Measurements from ENCODE around the gene DCC. TPM values are rescaled to one million over a fixed set of nuclear protein-coding genes. Genes with fewer than 3 reads are reported as not detected.

DCC gene
- total RNA-seq, 4 donors from 2014 or later, result 0.27 to 2.5 TPM; not detected in 2

GRCh38 chr18:52945552-52945951, 605.6 kb downstream of the DCC start:
- Histone ChIP-seq H3K27ac (no peak overlapping the region), H3K4me3 (no peak overlapping the region), H3K4me1 (no peaks in the 10 kb centered on the region), H3K27me3 (no peaks in the 10 kb centered on the region), H3K36me3 (no peaks in the 10 kb centered on the region), H3K9me3 (no peaks in the 10 kb centered on the region)
- intact Hi-C loops (cut with DNase I; ENCODE audit: low total_unique reads), result no loop called here
- TF ChIP-seq POLR2A (IDR thresholded peaks at IDR 0.05), result no peak
- no peak for TF ChIP-seq CTCF (IDR thresholded peaks at IDR 0.05)
- TF ChIP-seq EP300 (IDR thresholded peaks at IDR 0.05; ENCODE audit: low read depth), result no peak
- no peak for TF ChIP-seq POLR2AphosphoS5 (IDR thresholded peaks at IDR 0.05)
- 51 to 80% methylated on average over 1 to 2 of the region's 2 CpGs for whole genome bisulfite sequencing, 2 donors (ENCODE audit: low coverage in 1 of 2)
- DNase-seq, result no peak
- in situ Hi-C loops (cut with MboI; ENCODE audit: low pct_ligation_motif_present in 1 of 4, low pct_unique_long_range_greater_than_20kb in 1 of 4, low sequenced_read_pairs in 3 of 4), result no loop called here

- TF ChIP-seq CTCF (IDR thresholded peaks at IDR 0.05) (no peak), POLR2A (IDR thresholded peaks at IDR 0.05) (no peak), POLR2AphosphoS5 (IDR thresholded peaks at IDR 0.05) (no peak)
- no peak overlapping the region for H3K27ac ChIP-seq
- H3K4me3 ChIP-seq, result no peak overlapping the region
- H3K4me1 ChIP-seq, result no peaks in the 10 kb centered on the region
- H3K9me3 ChIP-seq, result no peaks in the 10 kb centered on the region
- H3K36me3 ChIP-seq, result no peaks in the 10 kb centered on the region
- in situ Hi-C loops (cut with MboI; ENCODE audit: low pct_ligation_motif_present in 1 of 4, low pct_unique_long_range_greater_than_20kb in 1 of 4, low sequenced_read_pairs in 3 of 4), result no loop called here
- no peaks in the 10 kb centered on the region for H3K27me3 ChIP-seq
- intact Hi-C loops (cut with DNase I; ENCODE audit: low total_unique reads), result no loop called here
- no peak for DNase-seq
- 14 to 68% methylated on average over 1 of the region's 1 CpG for WGBS, 2 donors (ENCODE audit: low coverage in 1 of 2)
Measured at GRCh38 chr18:52948868-52949444, 609.0 kb downstream of the DCC start.

GRCh38 chr18:52950155-52950554, 610.2 kb downstream of the DCC start:
- intact Hi-C loops (cut with DNase I; ENCODE audit: low total_unique reads) (no loop called here), in situ Hi-C loops (cut with MboI; ENCODE audit: low pct_ligation_motif_present in 1 of 4, low pct_unique_long_range_greater_than_20kb in 1 of 4, low sequenced_read_pairs in 3 of 4) (loop anchor here in 1 of 4 donors (10.0 kb wide), 1 partner anchor 55 kb away; no protein-coding TSS in a partner anchor)
- Histone ChIP-seq H3K9me3 (no peaks in the 10 kb centered on the region), H3K36me3 (no peaks in the 10 kb centered on the region), H3K27ac (no peak overlapping the region), H3K27me3 (no peaks in the 10 kb centered on the region), H3K4me3 (no peak overlapping the region), H3K4me1 (no peaks in the 10 kb centered on the region)
- TF ChIP-seq POLR2AphosphoS5 (IDR thresholded peaks at IDR 0.05) (no peak), CTCF (IDR thresholded peaks at IDR 0.05) (no peak), POLR2A (IDR thresholded peaks at IDR 0.05) (no peak), EP300 (IDR thresholded peaks at IDR 0.05; ENCODE audit: low read depth) (no peak)
- no peak for DNase-seq

GRCh38 chr18:52953387-52953786, 613.4 kb downstream of the DCC start:
- TF ChIP-seq EP300 (IDR thresholded peaks at IDR 0.05; ENCODE audit: low read depth), result no peak
- no peak for TF ChIP-seq POLR2A (IDR thresholded peaks at IDR 0.05)
- TF ChIP-seq POLR2AphosphoS5 (IDR thresholded peaks at IDR 0.05), result no peak
- no peak for TF ChIP-seq CTCF (IDR thresholded peaks at IDR 0.05)
- no peaks in the 10 kb centered on the region for H3K9me3 ChIP-seq
- WGBS, 2 donors (ENCODE audit: low coverage in 1 of 2), result 20 to 90% methylated on average over 1 to 3 of the region's 3 CpGs

More at GRCh38 chr18:52953387-52953786, 613.4 kb downstream of the DCC start:
- intact Hi-C loops (cut with DNase I; ENCODE audit: low total_unique reads) (no loop called here), in situ Hi-C loops (cut with MboI; ENCODE audit: low pct_ligation_motif_present in 1 of 4, low pct_unique_long_range_greater_than_20kb in 1 of 4, low sequenced_read_pairs in 3 of 4) (loop anchor here in 1 of 4 donors (10.0 kb wide), 1 partner anchor 59 kb away; no protein-coding TSS in a partner anchor)
- no peaks in the 10 kb centered on the region for H3K4me1 ChIP-seq
- no peak overlapping the region for H3K27ac ChIP-seq
- H3K36me3 ChIP-seq, result no peaks in the 10 kb centered on the region
- DNase-seq, result no peak
- no peaks in the 10 kb centered on the region for H3K27me3 ChIP-seq
- no peak overlapping the region for H3K4me3 ChIP-seq

Data from transverse colon (tissue), 4 donors.